Renal cortex interstitium (tissue), 11 donors: ENCODE results near the gene MAML3. TPM values are rescaled to one million over a fixed set of nuclear protein-coding genes. Genes with fewer than 3 reads are reported as not detected.

Experiments used
- DNase-seq, 11 donors: peaks; one replicate each; pipeline ENCODE4 v3.0.0-alpha.2; 2013; ENCODE audit warnings: low read depth in 9 of 11, low spot score in 4 of 11; ENCODE audit errors: extremely low read depth in 1 of 11
- polyA plus RNA-seq, 3 donors: library from polyadenylated mRNA; unstranded; fragments of 120-200 nt; gene quantifications; one replicate each; pipeline ENCODE4 v1.2.1, GENCODE V29; 2013; ENCODE audit not compliant: insufficient read length in 3 of 3

Gene MAML3
- polyA plus RNA-seq, 3 donors = 16.2 to 18.5 (median 17.8) TPM

DNA sequence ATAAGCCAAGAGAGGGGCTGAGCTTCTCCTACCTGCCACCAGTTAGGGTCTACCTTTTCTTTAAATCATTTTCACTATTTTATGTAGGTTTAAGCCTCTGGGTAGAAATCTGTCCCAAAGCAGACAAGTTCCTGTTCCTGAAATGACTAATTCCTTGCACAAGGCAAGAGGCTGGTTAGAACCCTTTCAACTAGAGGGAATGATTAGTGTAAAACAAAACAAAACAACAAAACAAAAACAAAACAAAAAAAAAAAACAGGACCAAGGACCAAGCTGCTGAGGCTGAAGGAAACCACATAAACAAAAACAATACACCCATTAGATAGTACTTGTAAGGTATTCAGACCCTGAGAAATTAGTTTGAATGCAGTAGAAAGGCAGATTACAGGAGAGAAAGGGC, 62.7 kb downstream of the MAML3 start:
- DNase-seq = no peak

DNA sequence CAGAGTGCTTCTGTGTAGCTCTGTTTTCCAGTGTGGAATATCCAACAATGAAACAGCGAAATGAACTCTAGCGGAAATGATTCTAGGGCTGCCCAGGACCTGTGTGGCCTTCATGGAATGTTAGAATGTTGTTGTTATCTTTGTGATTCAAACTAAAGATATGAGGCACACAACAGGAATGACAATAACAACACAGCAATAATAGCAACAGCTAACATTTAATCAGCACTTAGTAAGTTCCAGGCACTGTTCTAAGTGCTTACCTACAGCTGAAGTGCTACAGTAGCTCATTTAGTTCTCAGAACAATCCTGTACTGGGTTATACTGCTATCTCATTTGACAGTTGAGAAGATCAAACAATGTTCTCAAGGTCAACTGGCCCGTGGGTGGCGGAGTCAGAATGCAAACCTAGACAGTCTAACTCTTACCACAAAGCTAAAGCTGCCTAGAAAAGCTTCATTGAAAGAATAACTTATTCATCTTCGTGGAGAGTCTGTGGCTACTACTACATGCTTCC, 63.7 kb downstream of the MAML3 start:
- no peak for DNase-seq

DNA sequence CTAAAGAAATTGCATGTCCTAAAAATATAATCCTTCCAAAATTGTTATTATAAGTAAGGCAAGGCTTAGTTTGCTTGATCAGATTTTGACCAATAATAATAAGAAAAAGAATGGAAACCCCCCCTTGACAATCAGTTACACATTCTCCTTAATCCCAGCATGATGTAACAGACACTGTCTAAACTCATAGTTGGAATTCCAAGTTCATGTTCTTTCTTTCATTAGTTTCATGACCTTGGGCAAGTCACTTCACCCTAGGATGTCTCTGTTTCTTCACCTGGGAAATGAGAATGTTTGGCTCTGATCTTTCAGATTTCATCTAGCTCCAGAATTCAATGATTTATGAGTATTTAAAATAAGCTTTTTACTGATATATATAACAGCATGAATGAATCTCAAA, 64.8 kb downstream of the MAML3 start:
- no peak for DNase-seq

DNA sequence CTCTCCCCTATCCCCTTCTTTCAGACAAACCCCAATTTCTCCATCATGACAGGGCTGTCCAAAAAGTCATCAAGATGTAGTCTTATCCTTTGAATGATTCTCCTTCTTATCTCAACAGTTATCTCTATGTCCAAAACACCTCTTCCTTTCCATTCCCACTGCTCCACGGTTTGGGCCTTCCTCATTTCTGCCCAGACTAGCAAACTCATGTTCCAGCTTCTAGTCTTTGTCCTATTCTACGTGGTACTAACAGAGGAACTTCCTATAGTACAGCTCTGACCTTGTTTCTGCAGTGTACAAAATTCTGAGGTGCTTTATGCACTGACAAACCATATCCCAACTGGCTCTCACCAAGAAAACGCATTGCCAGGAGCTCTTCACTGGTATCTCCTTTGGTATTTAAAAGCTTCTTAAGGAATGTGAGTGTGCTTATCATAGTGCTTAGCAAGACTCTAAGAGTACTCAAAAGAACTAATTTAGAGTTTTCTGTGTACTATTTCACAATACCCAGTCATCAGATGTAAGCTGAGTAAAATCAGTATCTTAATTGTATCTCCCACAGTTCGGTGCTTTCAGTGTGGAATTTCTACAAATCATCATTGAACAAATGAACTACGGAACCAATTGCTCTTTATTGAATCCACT, 65.5 kb downstream of the MAML3 start:
- no peak for DNase-seq

DNA sequence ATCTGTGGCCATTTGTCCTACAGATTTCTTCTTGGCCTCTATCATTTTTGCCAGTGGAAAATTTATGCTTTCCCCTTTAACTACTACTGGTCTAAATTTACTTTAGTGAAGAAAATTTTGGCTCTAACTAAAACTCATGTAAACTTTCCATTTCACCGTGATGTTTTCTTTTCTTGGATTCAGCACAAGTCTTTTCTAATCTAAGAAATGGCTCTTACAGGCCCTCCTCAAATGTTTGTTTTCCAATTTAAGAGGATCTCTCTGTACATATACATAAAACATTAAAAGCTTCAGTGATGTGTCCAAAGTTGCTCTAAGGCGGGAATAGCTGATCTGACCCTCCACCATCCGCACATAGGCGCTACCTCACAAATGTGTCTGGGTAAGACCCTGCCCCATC, 68.1 kb downstream of the MAML3 start:
- no peak for DNase-seq

DNA sequence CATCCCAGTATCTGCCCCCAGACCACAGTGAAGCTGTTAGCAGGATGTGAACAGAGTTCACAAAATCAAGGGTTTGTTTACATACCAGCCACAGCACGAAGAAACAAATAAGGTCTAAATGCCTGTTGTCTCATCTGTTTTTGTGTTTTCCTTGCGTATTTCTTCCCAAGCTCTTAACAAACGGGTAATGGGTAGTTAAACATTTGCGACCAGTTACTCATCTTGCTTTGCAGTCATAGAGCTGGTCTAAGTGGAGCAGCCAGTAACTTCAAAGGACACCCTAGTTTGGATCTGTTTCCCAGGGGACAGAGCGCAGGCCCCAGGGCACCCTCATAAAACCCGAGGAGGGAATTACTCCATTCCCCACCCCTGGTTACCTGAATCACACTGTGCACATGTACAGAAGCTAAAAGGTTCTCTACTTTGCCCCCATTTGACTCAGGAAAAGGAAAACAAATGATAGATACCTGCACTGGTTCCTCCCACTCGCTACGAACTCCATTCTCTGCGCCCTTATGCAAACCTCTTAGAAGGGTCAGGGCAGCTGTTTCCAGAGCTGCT, 68.8 kb downstream of the MAML3 start:
- no peak for DNase-seq

DNA sequence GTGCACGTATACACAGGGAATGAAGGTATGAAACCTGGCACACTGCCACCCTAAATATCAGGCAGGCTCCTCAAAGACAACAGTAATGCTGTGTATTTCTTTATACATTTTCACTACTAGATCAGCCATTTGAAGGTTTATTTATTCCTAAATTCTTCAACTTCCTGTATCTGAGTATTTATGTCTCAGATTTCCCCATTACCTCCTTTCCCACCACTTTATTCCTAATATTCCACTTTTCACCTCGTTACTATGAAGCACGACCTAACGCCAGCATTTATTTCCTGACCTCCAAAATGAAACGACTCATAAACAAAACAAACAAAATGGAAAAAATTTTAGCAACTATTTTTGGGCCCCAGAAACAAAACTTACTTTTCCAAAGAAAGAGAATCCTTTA, 69.6 kb downstream of the MAML3 start:
- DNase-seq = no peak

DNA sequence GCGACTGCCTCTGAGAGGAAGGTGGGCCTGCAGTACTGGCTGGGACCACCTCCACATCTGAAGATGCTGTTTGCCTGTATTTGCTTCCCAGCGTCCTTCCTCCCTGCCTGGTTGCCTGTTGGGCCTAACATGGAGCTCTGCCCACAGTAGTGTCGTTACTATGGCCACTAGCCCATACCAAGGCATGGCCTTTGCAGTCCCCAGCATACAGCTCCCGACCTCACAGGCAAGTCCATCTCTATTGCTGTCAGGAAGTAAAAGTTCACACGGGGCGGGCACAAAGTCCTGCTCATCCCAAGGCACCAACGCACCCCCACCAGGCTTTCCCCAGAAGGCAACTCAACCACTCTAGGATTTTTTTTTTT, 71.6 kb downstream of the MAML3 start:
- no peak for DNase-seq

DNA sequence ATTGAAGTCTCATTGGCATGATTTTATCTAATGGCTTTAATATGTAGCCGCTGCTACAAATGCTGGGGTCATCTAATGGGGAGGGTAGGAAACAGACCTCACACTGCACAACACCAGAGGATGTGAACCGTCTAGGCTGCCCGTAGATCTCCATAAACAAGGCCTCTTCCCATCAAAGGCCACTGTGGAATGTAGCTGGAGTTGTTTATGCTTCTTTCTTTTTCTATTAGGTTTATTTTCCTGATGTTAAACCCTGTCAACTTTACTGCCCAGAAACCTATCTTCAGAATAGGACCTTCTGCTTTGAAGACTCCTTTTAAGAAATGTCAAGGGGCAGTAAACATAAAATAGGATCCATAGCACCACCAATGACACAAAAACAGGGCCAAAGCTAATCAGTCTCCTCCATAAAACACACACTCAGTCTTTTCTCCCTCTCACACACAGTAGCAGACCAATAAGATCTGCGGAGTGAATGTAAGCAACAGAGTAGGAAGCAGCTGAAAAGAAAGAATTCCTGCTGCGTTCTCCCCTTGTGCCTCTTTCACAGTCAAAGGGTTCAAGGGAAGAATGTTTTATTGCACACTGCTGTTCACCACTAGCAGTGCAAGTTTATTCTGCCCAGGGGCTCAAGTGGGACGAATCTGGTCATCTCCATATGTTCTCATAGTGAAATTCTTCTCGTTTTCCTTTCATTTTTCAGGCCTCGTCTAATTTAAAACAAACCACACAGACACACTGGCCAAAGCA, 72.2 kb downstream of the MAML3 start:
- no peak for DNase-seq

DNA sequence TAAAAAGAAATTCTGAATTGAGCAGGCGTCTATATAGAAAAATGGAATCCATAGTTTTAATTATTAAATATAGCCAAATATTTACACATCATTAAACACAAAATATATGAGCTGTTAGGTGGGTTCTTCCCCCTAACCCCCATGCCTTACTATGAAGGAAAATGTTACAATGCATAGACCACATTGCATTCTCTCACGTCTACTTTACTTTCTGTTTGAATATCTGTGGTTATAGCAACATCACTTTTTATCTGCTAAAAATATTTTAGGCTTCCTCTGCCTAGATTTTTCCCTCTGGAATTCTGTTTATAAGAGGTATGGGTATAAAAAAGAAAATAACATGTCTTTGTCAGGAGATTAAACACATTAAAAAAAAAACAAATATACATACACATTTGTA, 73.1 kb downstream of the MAML3 start:
- no peak for DNase-seq

DNA sequence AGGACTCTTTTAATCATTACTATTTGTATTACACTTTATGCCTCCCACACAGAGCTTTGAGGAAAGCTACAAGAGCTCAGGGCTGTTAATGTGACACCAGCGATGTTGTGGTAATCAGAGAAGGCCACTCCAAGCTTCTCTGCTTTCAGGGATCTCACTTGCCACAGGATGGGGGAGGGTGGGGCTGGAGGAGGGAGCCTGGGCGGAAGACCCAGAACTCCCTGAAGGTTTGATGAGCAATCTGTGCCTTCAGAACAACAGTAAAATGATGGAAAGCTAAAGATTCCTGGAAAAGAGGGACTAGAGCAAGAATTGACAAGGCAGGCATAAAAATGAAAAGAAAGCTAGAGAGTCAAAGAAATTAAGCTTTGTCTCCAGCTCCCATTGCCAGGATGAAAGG, 75.6 kb downstream of the MAML3 start:
- peak in 2 of 11 donors; percentile 57 to 70 for DNase-seq

DNA sequence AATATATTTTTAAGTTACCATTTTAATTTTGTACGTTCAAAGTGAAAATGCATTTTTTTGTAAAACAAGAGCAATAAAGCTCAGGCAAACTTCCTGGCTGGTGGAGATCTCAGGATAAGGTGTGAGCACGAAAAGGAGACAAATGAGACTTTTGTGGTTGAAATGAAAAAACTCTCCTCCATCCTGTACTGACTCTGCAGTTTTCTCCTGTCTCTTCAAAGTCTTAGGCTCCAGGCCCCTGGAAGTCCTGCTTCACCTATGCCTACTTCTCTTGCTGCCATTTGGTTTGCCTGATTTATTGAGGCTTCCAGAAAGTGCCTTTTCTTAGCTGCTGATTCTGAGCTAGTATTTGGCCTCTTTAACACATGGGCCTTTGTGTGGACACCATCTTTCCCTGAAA, 77.7 kb downstream of the MAML3 start:
- no peak for DNase-seq

DNA sequence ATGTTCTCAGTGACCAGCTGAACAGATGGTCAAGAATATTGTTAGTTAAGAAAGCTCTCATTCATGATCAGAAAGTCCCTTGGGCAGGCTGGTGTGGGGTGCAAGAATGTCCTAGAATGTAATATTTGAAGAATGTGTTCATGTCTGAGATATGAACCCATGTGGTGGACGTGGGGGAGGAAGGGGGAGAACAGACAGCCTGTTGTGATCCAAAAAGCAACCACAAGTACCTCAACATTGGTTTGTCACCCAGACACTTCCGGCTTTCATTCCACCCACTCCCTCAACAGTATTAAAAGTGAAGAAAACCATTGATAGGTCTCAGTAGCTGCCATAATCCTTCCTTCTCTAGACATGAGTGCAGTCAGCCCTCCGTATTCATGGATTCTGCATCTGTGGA, 82.2 kb downstream of the MAML3 start:
- no peak for DNase-seq

DNA sequence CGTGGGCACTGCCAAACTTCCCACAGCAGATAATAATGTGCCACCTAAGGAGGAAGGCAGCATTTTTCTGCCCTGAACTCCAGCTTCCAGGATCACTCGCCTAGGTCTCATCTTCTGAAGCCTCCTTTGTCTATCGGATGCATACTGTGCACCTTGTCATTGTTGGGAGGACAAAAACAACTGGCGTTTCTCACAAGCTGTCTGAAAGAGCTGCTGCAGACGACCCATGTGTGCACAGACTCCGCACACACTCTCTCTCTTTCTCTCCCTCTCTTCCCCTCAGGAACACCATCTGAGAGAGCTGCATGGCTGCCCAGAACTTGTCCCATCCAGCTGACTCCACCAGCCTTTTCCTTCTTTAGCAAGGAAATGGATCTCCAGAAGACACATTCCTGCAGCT, 83.0 kb downstream of the MAML3 start:
- no peak for DNase-seq

DNA sequence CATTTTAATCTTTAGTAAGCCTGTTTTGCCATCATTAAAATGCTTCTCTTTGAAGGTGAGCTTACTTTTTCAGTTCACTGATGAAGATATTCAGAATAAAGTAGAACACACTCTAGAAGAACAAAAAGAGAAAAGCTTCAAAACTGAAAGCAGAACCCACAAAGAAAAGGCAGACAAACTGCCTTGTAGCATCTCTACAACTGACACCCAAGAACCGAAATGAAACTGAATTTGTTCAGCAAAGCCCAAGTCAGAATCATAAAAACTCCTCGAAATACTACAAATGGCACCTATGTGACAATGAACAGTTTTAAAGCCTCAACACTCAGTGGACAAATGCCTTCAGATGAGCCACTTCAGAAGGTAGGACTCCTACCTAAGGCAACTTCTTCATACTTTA, 83.6 kb downstream of the MAML3 start:
- no peak for DNase-seq

DNA sequence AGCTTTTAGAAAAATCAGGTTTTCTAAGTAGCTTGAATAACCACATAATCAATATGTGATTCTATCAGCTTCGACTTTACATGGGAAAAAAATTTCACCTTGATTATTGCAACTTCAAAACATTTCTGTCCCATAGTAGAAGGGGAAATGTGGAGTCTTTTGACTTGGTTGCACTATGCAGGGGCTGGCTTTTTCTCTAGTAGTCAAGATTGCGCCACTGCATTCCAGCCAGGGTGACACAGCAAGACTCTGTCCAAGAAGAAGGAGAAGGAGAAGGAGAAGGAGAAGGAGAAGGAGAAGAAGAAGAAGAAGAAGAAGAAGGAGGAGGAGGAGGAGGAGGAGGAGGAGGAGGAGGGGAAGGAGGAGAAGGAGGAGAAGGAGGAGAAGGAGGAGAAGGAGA, 84.9 kb downstream of the MAML3 start:
- no peak for DNase-seq

DNA sequence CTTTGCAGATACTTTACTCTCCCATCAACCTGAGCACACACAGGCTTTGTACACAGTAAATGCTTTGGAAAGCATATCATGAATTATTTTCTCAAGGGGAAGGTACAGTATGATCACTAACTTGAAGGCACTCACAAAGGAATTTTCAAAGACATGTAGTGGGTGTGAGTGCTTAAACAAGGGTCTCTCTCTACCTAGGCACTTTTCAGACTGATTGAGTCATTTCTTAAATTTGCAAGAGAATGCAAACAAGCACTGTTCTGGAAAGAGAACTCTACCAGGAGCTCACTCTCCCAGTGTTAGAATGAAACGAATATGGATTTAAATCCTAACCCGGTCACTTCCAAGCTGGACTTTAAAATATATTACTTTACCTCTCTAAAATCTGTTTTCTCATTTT, 85.7 kb downstream of the MAML3 start:
- no peak for DNase-seq

DNA sequence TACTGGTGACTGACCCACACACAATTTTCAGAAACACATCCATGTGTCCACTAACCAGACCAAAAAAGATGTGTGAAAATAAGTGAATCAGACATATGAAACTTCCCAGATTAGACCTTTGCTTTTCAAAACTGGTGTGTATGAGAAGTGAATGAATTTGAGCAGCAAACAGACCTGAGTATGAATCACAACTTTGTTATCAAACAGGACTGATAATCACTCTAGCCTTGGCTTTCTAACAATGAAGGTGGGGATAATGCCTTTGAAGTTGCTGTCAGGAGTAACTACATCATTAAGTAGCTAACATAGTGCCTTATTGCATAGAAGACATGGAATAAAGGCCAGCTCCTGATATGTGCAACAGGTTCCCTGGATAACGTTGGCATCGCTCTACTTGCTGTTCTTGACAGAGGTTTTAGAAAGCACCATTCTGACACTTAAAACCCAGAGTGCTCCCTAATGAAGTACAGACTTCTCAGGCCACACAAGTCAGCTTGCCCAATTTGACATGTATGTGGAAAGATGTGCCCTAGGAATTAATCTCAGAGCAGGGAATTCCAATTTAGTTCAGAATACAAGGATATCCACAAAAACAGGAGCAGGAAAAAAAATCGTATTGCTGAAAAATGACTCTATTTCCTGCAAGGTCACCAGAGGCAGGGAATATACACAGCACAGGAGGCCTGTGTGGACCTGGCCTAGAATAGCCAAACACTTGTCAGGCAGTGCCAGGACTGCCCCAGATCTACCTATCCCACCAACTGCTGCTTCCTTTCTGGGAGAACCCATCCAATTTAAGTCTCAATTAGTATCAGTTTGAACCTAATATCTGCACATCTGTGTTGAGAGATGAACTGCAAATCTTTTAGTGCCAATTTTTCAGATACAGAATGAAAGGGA, 87.7 kb downstream of the MAML3 start:
- no peak for DNase-seq

DNA sequence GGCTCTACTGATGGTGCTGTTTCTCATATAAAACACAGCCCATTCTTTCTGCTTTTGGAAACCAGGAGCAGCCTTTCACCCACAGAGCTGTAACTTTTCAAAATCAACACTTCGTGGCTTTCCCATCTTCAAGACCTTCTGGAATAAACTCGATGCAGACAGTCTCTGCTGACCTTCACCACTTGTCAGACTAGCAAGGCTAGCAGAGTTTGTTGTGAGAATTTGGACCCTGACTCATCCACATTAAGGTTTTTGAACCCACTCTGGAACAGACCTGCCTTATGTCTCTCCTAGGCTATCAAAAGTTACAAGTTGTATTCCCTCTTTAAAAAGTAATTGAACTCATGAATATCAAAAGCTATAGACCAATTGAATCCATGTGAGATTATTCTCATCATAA, 88.6 kb downstream of the MAML3 start:
- DNase-seq = no peak
